Measurements from ENCODE around the gene SORCS2.

Gene SORCS2

GRCh38 chr4:7439699-7440098, 247.4 kb downstream of the SORCS2 start:
- Histone ChIP-seq H3K27ac (ENCODE audit: low read length) (no peak overlapping the region), H2AFZ (ENCODE audit: low read depth, low read length) (no peak overlapping the region), H3K27me3 (ENCODE audit: low read depth, low read length) (no peaks in the 10 kb centered on the region), H3K79me2 (ENCODE audit: low read length) (no peaks in the 10 kb centered on the region), H3K9ac (ENCODE audit: low read length) (no peak overlapping the region), H3K4me3 (ENCODE audit: low read length) (no peak overlapping the region), H3K36me3 (replicated peaks; ENCODE audit: low read depth, low read length) (no peaks in the 10 kb centered on the region), H3K4me1 (ENCODE audit: low read length) (no peaks in the 10 kb centered on the region), H3K9me3 (ENCODE audit: insufficient read depth, low read length) (no peaks in the 10 kb centered on the region), H3K4me2 (ENCODE audit: low read length) (no peak overlapping the region), H4K20me1 (ENCODE audit: insufficient read depth, low read length) (no peaks in the 10 kb centered on the region)
- TF ChIP-seq EZH2phosphoT487 (IDR thresholded peaks at IDR 0.05; ENCODE audit: low read depth) = no peak
- TF ChIP-seq, protein P1, sequence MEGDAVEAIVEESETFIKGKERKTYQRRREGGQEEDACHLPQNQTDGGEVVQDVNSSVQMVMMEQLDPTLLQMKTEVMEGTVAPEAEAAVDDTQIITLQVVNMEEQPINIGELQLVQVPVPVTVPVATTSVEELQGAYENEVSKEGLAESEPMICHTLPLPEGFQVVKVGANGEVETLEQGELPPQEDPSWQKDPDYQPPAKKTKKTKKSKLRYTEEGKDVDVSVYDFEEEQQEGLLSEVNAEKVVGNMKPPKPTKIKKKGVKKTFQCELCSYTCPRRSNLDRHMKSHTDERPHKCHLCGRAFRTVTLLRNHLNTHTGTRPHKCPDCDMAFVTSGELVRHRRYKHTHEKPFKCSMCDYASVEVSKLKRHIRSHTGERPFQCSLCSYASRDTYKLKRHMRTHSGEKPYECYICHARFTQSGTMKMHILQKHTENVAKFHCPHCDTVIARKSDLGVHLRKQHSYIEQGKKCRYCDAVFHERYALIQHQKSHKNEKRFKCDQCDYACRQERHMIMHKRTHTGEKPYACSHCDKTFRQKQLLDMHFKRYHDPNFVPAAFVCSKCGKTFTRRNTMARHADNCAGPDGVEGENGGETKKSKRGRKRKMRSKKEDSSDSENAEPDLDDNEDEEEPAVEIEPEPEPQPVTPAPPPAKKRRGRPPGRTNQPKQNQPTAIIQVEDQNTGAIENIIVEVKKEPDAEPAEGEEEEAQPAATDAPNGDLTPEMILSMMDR (IDR thresholded peaks at IDR 0.05; ENCODE audit: low read depth, low read length) = no peak

DNA sequence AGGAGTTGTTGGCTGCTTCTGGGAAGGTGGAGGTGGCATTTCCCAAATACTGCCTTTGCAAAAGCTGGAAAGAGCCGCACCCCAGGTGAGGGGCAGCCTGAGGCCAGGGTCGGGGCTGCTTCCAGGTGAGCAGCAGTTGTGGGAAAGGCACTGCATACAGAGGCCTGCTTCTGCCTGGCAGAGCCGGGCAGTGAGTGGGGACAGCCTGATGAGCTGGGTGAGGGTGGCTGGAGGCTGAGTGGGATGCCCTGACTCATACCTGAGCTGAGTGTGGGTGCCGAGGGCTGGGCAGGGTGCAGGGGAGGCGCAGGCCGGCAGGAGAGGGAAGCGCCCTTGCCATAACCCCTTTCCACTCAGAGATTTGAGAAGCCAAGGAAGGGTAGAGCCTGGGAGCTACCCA, 248.9 kb downstream of the SORCS2 start:
- Histone ChIP-seq H3K36me3 (replicated peaks; ENCODE audit: low read depth, low read length) (no peaks in the 10 kb centered on the region), H3K4me1 (ENCODE audit: low read length) (no peaks in the 10 kb centered on the region), H3K4me3 (ENCODE audit: low read length) (no peak overlapping the region), H3K27ac (ENCODE audit: low read length) (no peak overlapping the region), H3K9me3 (ENCODE audit: insufficient read depth, low read length) (no peaks in the 10 kb centered on the region), H3K4me2 (ENCODE audit: low read length) (no peak overlapping the region), H3K27me3 (ENCODE audit: low read depth, low read length) (no peaks in the 10 kb centered on the region), H3K9ac (ENCODE audit: low read length) (no peak overlapping the region), H4K20me1 (ENCODE audit: insufficient read depth, low read length) (no peaks in the 10 kb centered on the region), H3K79me2 (ENCODE audit: low read length) (no peaks in the 10 kb centered on the region), H2AFZ (ENCODE audit: low read depth, low read length) (no peak overlapping the region)
- TF ChIP-seq, protein P1 (IDR thresholded peaks at IDR 0.05; ENCODE audit: low read depth, low read length) = no peak
- no peak for TF ChIP-seq EZH2phosphoT487 (IDR thresholded peaks at IDR 0.05; ENCODE audit: low read depth)

DNA sequence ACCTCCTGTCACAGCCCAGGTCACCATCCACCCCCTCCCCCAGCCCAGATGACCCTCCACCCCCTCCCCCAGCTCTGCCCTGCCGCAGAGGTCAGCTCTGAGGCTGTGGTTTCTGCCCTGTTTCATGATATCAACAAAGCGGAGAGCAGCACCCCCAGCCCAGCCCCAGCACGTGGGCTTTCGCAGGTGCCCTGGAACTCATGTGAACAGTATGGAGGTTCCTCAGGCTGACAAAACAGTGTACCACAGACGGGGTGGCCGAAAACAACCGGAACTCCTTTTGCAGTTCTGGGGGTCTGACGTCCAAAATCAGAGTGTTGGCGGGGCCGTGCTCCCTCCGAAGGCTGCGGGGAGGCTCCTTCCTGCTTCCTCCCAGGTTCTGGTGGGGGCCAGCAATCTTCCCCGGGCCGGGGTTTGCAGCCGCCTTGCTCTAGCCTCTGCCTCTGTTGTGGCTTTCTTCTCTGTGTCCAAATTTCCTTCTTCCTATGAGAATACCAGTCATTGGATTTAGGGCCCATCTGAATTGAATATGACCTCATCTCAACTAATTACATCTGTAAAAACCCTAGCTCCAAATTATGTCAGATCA, 250.3 kb downstream of the SORCS2 start:
- Histone ChIP-seq H3K36me3 (replicated peaks; ENCODE audit: low read depth, low read length) (no peaks in the 10 kb centered on the region), H3K9ac (ENCODE audit: low read length) (no peak overlapping the region), H3K79me2 (ENCODE audit: low read length) (no peaks in the 10 kb centered on the region), H4K20me1 (ENCODE audit: insufficient read depth, low read length) (no peaks in the 10 kb centered on the region), H3K4me3 (ENCODE audit: low read length) (no peak overlapping the region), H3K27ac (ENCODE audit: low read length) (no peak overlapping the region), H3K27me3 (ENCODE audit: low read depth, low read length) (no peaks in the 10 kb centered on the region), H3K4me1 (ENCODE audit: low read length) (no peaks in the 10 kb centered on the region), H3K4me2 (ENCODE audit: low read length) (no peak overlapping the region), H3K9me3 (ENCODE audit: insufficient read depth, low read length) (no peaks in the 10 kb centered on the region), H2AFZ (ENCODE audit: low read depth, low read length) (no peak overlapping the region)
- TF ChIP-seq, protein P1 (IDR thresholded peaks at IDR 0.05; ENCODE audit: low read depth, low read length) = no peak
- TF ChIP-seq EZH2phosphoT487 (IDR thresholded peaks at IDR 0.05; ENCODE audit: low read depth) = no peak

- Histone ChIP-seq H4K20me1 (ENCODE audit: insufficient read depth, low read length) (no peaks in the 10 kb centered on the region), H3K4me1 (ENCODE audit: low read length) (no peaks in the 10 kb centered on the region), H3K79me2 (ENCODE audit: low read length) (no peaks in the 10 kb centered on the region), H3K27me3 (ENCODE audit: low read depth, low read length) (no peaks in the 10 kb centered on the region), H3K9me3 (ENCODE audit: insufficient read depth, low read length) (no peaks in the 10 kb centered on the region), H3K4me3 (ENCODE audit: low read length) (no peak overlapping the region), H2AFZ (ENCODE audit: low read depth, low read length) (no peak overlapping the region), H3K27ac (ENCODE audit: low read length) (no peak overlapping the region), H3K36me3 (replicated peaks; ENCODE audit: low read depth, low read length) (no peaks in the 10 kb centered on the region), H3K9ac (ENCODE audit: low read length) (no peak overlapping the region), H3K4me2 (ENCODE audit: low read length) (no peak overlapping the region)
- TF ChIP-seq, protein P1 (IDR thresholded peaks at IDR 0.05; ENCODE audit: low read depth, low read length) = no peak
- no peak for TF ChIP-seq EZH2phosphoT487 (IDR thresholded peaks at IDR 0.05; ENCODE audit: low read depth)
These were observed 252.0 kb downstream of the SORCS2 start for GRCh38 chr4:7444314-7444713.
